HEK293 (cell line): ENCODE results near the gene EIF3B.

Experiments
- CTCF ChIA-PET: fragments of 350-600 bp; formaldehyde crosslinking; extraction: SDS; loops from one replicate; lab custom pipeline; 2021; ENCODE audit warnings: antibody characterized with exemption; lab: Yijun Ruan, JAX
- POLR2A ChIA-PET: fragments of 300-600 bp; formaldehyde crosslinking; extraction: SDS; loops from one replicate; lab custom pipeline; 2020; ENCODE audit warnings: antibody characterized with exemption, inconsistent platforms; lab: Yijun Ruan, JAX
- H3K27ac ChIP-seq: fragments of 200-500 bp; sonication (Bioruptor generic); 2 replicates; pipeline ENCODE4 v1.5.1; 2014; ENCODE audit warnings: low read depth, low read length, control low read depth, inconsistent platforms; ENCODE audit errors: extremely low read depth
- H3K36me3 ChIP-seq, 2 experiments: fragments of 200-500 bp in 1 of 2; sonication (Bioruptor generic) in 1 of 2; 1 replicate in 1 of 2; 2 replicates in 1 of 2; pipeline ENCODE4 v1.5.1; 2014 to 2017; ENCODE audit warnings: inconsistent platforms in 2 of 2, low read length in 2 of 2; ENCODE audit not compliant: control insufficient read depth in 2 of 2, insufficient read depth in 1 of 2
- H3K4me1 ChIP-seq: fragments of 200-500 bp; sonication (Bioruptor generic); 2 replicates; pipeline ENCODE4 v1.5.1; 2014; ENCODE audit warnings: mild to moderate bottlenecking, low read length, inconsistent platforms; ENCODE audit not compliant: control insufficient read depth, insufficient read depth
- H3K4me3 ChIP-seq: 2 replicates; pipeline ENCODE4 v1.5.1; 2011; ENCODE audit warnings: low read depth, mild to moderate bottlenecking, control low read depth, low read length, moderate library complexity
- H3K9me3 ChIP-seq: fragments of 200-500 bp; sonication (Bioruptor generic); 2 replicates; pipeline ENCODE4 v1.5.1; 2014; ENCODE audit warnings: low read depth, low read length, inconsistent platforms; ENCODE audit not compliant: control insufficient read depth, insufficient read depth
- CTCF ChIP-seq: fragments of 450-650 bp; formaldehyde crosslinking; IDR thresholded peaks from 2 replicates; pipeline ENCODE4 v1.5.1; 2016; ENCODE audit warnings: missing biosample characterization, missing genetic modification characterization
- GFI1B ChIP-seq: fragments of 450-650 bp; formaldehyde crosslinking; IDR thresholded peaks from 2 replicates; pipeline ENCODE4 v1.5.1; 2016; ENCODE audit warnings: missing biosample characterization, missing genetic modification characterization
- GLIS1 ChIP-seq: fragments of 450-650 bp; formaldehyde crosslinking; IDR thresholded peaks from 2 replicates; pipeline ENCODE4 v1.5.1; 2016; ENCODE audit warnings: missing biosample characterization, missing genetic modification characterization
- KLF16 ChIP-seq: fragments of 450-650 bp; formaldehyde crosslinking; IDR thresholded peaks from 2 replicates; pipeline ENCODE4 v1.5.1; 2017; ENCODE audit warnings: missing biosample characterization, missing genetic modification characterization
- KLF8 ChIP-seq: fragments of 450-650 bp; formaldehyde crosslinking; IDR thresholded peaks from 2 replicates; pipeline ENCODE4 v1.5.1; 2016; ENCODE audit warnings: missing biosample characterization, missing genetic modification characterization
- PRDM2 ChIP-seq: fragments of 450-650 bp; formaldehyde crosslinking; IDR thresholded peaks from 2 replicates; pipeline ENCODE4 v1.5.1; 2016; ENCODE audit warnings: missing biosample characterization, missing genetic modification characterization, borderline replicate concordance
- RBAK ChIP-seq: fragments of 450-650 bp; formaldehyde crosslinking; IDR thresholded peaks from 2 replicates; pipeline ENCODE4 v1.5.1; 2016; ENCODE audit warnings: missing biosample characterization, missing genetic modification characterization
- SCRT1 ChIP-seq: fragments of 450-650 bp; formaldehyde crosslinking; IDR thresholded peaks from 2 replicates; pipeline ENCODE4 v1.5.1; 2016; ENCODE audit warnings: missing biosample characterization, missing genetic modification characterization, borderline replicate concordance
- SCRT2 ChIP-seq: fragments of 450-650 bp; formaldehyde crosslinking; IDR thresholded peaks from 2 replicates; pipeline ENCODE4 v1.5.1; 2016; ENCODE audit warnings: missing biosample characterization, missing genetic modification characterization
- TSHZ1 ChIP-seq: fragments of 450-650 bp; formaldehyde crosslinking; IDR thresholded peaks from 2 replicates; pipeline ENCODE4 v1.5.1; 2016; ENCODE audit warnings: missing biosample characterization, missing genetic modification characterization, borderline replicate concordance
- ZBTB21 ChIP-seq: fragments of 450-650 bp; formaldehyde crosslinking; IDR thresholded peaks from 2 replicates; pipeline ENCODE4 v1.5.1; 2017; ENCODE audit warnings: missing biosample characterization, missing genetic modification characterization
- ZBTB6 ChIP-seq: fragments of 450-650 bp; formaldehyde crosslinking; IDR thresholded peaks from 2 replicates; pipeline ENCODE4 v1.5.1; 2017; ENCODE audit warnings: missing biosample characterization, missing genetic modification characterization
- ZFP3 ChIP-seq: fragments of 450-650 bp; formaldehyde crosslinking; IDR thresholded peaks from 2 replicates; pipeline ENCODE4 v1.5.1; 2016; ENCODE audit warnings: low read depth, missing biosample characterization, missing genetic modification characterization
- ZNF112 ChIP-seq: fragments of 450-650 bp; formaldehyde crosslinking; IDR thresholded peaks from 2 replicates; pipeline ENCODE4 v1.5.0; 2017; ENCODE audit warnings: missing biosample characterization, missing genetic modification characterization
- ZNF174 ChIP-seq: fragments of 450-650 bp; formaldehyde crosslinking; IDR thresholded peaks from 2 replicates; pipeline ENCODE4 v1.5.0; 2017; ENCODE audit warnings: missing biosample characterization, mild to moderate bottlenecking, missing genetic modification characterization
- ZNF2 ChIP-seq: fragments of 450-650 bp; formaldehyde crosslinking; IDR thresholded peaks from 2 replicates; pipeline ENCODE4 v1.5.1; 2016; ENCODE audit warnings: missing biosample characterization, missing genetic modification characterization
- ZNF221 ChIP-seq: fragments of 450-650 bp; formaldehyde crosslinking; IDR thresholded peaks from 2 replicates; pipeline ENCODE4 v1.5.1; 2017; ENCODE audit warnings: missing biosample characterization, missing genetic modification characterization, borderline replicate concordance
- ZNF354C ChIP-seq: fragments of 450-650 bp; formaldehyde crosslinking; IDR thresholded peaks from 2 replicates; pipeline ENCODE4 v1.5.1; 2016; ENCODE audit warnings: missing biosample characterization, missing genetic modification characterization, low read depth, borderline replicate concordance
- ZNF366 ChIP-seq: fragments of 450-650 bp; formaldehyde crosslinking; conservative IDR thresholded peaks from 2 replicates; pipeline ENCODE4 v1.5.1; 2016; ENCODE audit warnings: missing biosample characterization, missing genetic modification characterization
- ZNF473 ChIP-seq: fragments of 450-650 bp; formaldehyde crosslinking; IDR thresholded peaks from 2 replicates; pipeline ENCODE4 v1.5.1; 2017; ENCODE audit warnings: missing biosample characterization, missing genetic modification characterization

Gene EIF3B

GRCh38 chr7:2374401-2374800, 19.8 kb downstream of the EIF3B start (continued):
- no peak for TF ChIP-seq PRDM2 (tag by site-specific recombination)
- no peak for TF ChIP-seq GFI1B
- no peak for TF ChIP-seq TSHZ1
- no peak for TF ChIP-seq GLIS1 (tag by site-specific recombination)
- no peak for TF ChIP-seq SCRT2 (tag by site-specific recombination)
- no peak for TF ChIP-seq RBAK
- no peak for TF ChIP-seq ZNF112 (tag by site-specific recombination)

- Histone ChIP-seq H3K4me1 (no peaks in the 10 kb centered on the region), H3K36me3 (peaks cover 34 to 92% of the 10 kb centered on the region in 2 experiments), H3K9me3 (no peaks in the 10 kb centered on the region), H3K27ac (no peak overlapping the region), H3K4me3 (no peak overlapping the region)
- POLR2A ChIA-PET, result no interaction called here
- CTCF ChIA-PET, result no interaction called here
- no peak for TF ChIP-seq ZNF473 (tag by site-specific recombination)
- no peak for TF ChIP-seq ZNF2 (tag by site-specific recombination)
- no peak for TF ChIP-seq ZBTB6 (tag by site-specific recombination)
- no peak for TF ChIP-seq ZNF174 (tag by site-specific recombination)
- no peak for TF ChIP-seq ZBTB21 (tag by site-specific recombination)
- no peak for TF ChIP-seq ZFP3
- no peak for TF ChIP-seq CTCF (tag by site-specific recombination)
- no peak for TF ChIP-seq ZNF354C
- no peak for TF ChIP-seq SCRT1 (tag by site-specific recombination)
- no peak for TF ChIP-seq KLF8
- no peak for TF ChIP-seq KLF16
- no peak for TF ChIP-seq ZNF366 (tag by site-specific recombination)
- TF ChIP-seq ZNF221, result no peak
Observed at GRCh38 chr7:2374830-2375728, 20.5 kb downstream of the EIF3B start.
